HepG2 (cell line): ENCODE results near the gene FLYWCH1. TPM values are rescaled to one million over a fixed set of nuclear protein-coding genes. Genes with fewer than 3 reads are reported as not detected.

Source experiments
- ARNT ChIP-seq: fragments of 450-650 bp; IDR thresholded peaks from 2 replicates; pipeline ENCODE4 v1.6.1; 2017
- EZH2 ChIP-seq: conservative IDR thresholded peaks from 2 replicates; pipeline ENCODE4 v1.6.1; 2012; ENCODE audit warnings: mild to moderate bottlenecking, low read depth, low read length, moderate library complexity
- IRX3 ChIP-seq: sonication (generic); formaldehyde crosslinking; IDR thresholded peaks from 2 replicates; pipeline ENCODE4 v1.8.1; 2023; ENCODE audit warnings: mild to moderate bottlenecking, low read depth, missing genetic modification reagents, borderline replicate concordance
- NCOA5 ChIP-seq: sonication (generic); formaldehyde crosslinking; IDR thresholded peaks from 2 replicates; pipeline ENCODE4 v1.4.0; 2020; ENCODE audit warnings: missing genetic modification reagents
- NFYC ChIP-seq: IDR thresholded peaks from 2 replicates; pipeline ENCODE4 v1.6.1; 2016; ENCODE audit warnings: missing genetic modification reagents, missing compliant biosample characterization
- RAD21 ChIP-seq: fragments of 450-650 bp; formaldehyde crosslinking; IDR thresholded peaks from 2 replicates; pipeline ENCODE4 v1.5.0; 2020; ENCODE audit warnings: mild to moderate bottlenecking
- REXO4 ChIP-seq: sonication (generic); formaldehyde crosslinking; IDR thresholded peaks from 2 replicates; pipeline ENCODE4 v1.8.0; 2022; ENCODE audit warnings: missing genetic modification reagents, mild to moderate bottlenecking, borderline replicate concordance
- ZBTB7A ChIP-seq: sonication (generic); formaldehyde crosslinking; IDR thresholded peaks from 2 replicates; pipeline ENCODE4 v1.8.0; 2022; ENCODE audit warnings: mild to moderate bottlenecking, missing genetic modification reagents
- ZFP41 ChIP-seq: sonication (generic); formaldehyde crosslinking; IDR thresholded peaks from 2 replicates; pipeline ENCODE4 v1.4.0; 2020; ENCODE audit warnings: mild to moderate bottlenecking, missing genetic modification reagents, borderline replicate concordance
- ZNF331 ChIP-seq: sonication (generic); formaldehyde crosslinking; IDR thresholded peaks from 2 replicates; pipeline ENCODE4 v1.4.0; 2020; ENCODE audit warnings: missing genetic modification reagents
- ZNF383 ChIP-seq: sonication (generic); formaldehyde crosslinking; IDR thresholded peaks from 2 replicates; pipeline ENCODE4 v1.4.0; 2020; ENCODE audit warnings: missing genetic modification reagents, mild to moderate bottlenecking, borderline replicate concordance
- ZNF564 ChIP-seq: sonication (generic); formaldehyde crosslinking; IDR thresholded peaks from 2 replicates; pipeline ENCODE4 v1.8.1; 2023; ENCODE audit warnings: mild to moderate bottlenecking, missing genetic modification reagents
- ZNF577 ChIP-seq: sonication (generic); formaldehyde crosslinking; IDR thresholded peaks from 2 replicates; pipeline ENCODE4 v1.4.0; 2020; ENCODE audit warnings: mild to moderate bottlenecking, low read depth, missing genetic modification reagents, borderline replicate concordance
- ZZZ3 ChIP-seq: sonication (generic); formaldehyde crosslinking; IDR thresholded peaks from 2 replicates; pipeline ENCODE4 v1.4.0; 2020; ENCODE audit warnings: missing genetic modification reagents, mild to moderate bottlenecking, borderline replicate concordance
- polyA plus RNA-seq, 8 experiments: library from polyadenylated mRNA; depleted of rRNA in 3 of 8; stranded (reverse) in 7 of 8; unstranded in 1 of 8; fragments of >200 nt; fragmentation: Illumina TruSeq in 4 of 8; extraction: Trizol in 4 of 8; gene quantifications; 2 replicates each; pipeline versions ENCODE4 v1.2.1 to v1.2.3, GENCODE V29; 2011 to 2016; ENCODE audit warnings: low read depth in 4 of 8, missing spikeins in 1 of 8, mixed read lengths in 1 of 8; ENCODE audit not compliant: insufficient read depth in 1 of 8
- total RNA-seq, 5 experiments: library from RNA; depleted of rRNA; stranded (reverse); fragments of >200 nt; fragmentation: Illumina TruSeq; extraction: Trizol; gene quantifications; 2 replicates each; pipeline ENCODE4 v1.2.3, GENCODE V29; 2016; ENCODE audit warnings: low read depth in 1 of 5
- TF ChIP-seq, protein P1 (sequence below): IDR thresholded peaks from 2 replicates; pipeline ENCODE4 v1.6.1; 2012; ENCODE audit warnings: inconsistent platforms
- TF ChIP-seq, protein P2 (sequence below): sonication (generic); formaldehyde crosslinking; IDR thresholded peaks from 2 replicates; pipeline ENCODE4 v1.4.0; 2020; ENCODE audit warnings: mild to moderate bottlenecking, missing genetic modification reagents
- TF ChIP-seq, protein P3 (sequence below): sonication (generic); formaldehyde crosslinking; IDR thresholded peaks from 2 replicates; pipeline ENCODE4 v1.4.0; 2020; ENCODE audit warnings: low read depth, mild to moderate bottlenecking, missing genetic modification reagents
- TF ChIP-seq, protein P4 (sequence below): sonication (generic); formaldehyde crosslinking; IDR thresholded peaks from 2 replicates; pipeline ENCODE4 v1.5.0; 2020; ENCODE audit warnings: missing genetic modification reagents, mild to moderate bottlenecking, borderline replicate concordance
- TF ChIP-seq, protein P5 (sequence below): sonication (generic); formaldehyde crosslinking; IDR thresholded peaks from 2 replicates; pipeline ENCODE4 v1.4.0; 2020; ENCODE audit warnings: mild to moderate bottlenecking, missing genetic modification reagents

FLYWCH1 gene
- total and polyA plus RNA-seq, 2 of the 13 experiments (the other 11 are each of a cell fraction or from before 2014, with no cell fraction given): 7.3 to 12.4 TPM

- TF ChIP-seq, protein P1, sequence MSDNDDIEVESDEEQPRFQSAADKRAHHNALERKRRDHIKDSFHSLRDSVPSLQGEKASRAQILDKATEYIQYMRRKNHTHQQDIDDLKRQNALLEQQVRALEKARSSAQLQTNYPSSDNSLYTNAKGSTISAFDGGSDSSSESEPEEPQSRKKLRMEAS: peak; percentile 57; the same call in 1 of the 2 replicates
- TF ChIP-seq IRX3 (CRISPR knock-in tag): 0 out of 2 replicates have a peak, but pooled peaks have one; percentile 51
- no peak for TF ChIP-seq ARNT
- TF ChIP-seq, protein P2, sequence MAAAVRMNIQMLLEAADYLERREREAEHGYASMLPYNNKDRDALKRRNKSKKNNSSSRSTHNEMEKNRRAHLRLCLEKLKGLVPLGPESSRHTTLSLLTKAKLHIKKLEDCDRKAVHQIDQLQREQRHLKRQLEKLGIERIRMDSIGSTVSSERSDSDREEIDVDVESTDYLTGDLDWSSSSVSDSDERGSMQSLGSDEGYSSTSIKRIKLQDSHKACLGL (CRISPR knock-in tag): 0 out of 2 replicates have a peak, but pooled peaks have one; percentile 55
- peak; percentile 54; the same call in 1 of the 2 replicates for TF ChIP-seq ZNF331
- TF ChIP-seq REXO4 (CRISPR knock-in tag): no peak
- TF ChIP-seq ZBTB7A (CRISPR knock-in tag): no peak
- TF ChIP-seq, protein P3, sequence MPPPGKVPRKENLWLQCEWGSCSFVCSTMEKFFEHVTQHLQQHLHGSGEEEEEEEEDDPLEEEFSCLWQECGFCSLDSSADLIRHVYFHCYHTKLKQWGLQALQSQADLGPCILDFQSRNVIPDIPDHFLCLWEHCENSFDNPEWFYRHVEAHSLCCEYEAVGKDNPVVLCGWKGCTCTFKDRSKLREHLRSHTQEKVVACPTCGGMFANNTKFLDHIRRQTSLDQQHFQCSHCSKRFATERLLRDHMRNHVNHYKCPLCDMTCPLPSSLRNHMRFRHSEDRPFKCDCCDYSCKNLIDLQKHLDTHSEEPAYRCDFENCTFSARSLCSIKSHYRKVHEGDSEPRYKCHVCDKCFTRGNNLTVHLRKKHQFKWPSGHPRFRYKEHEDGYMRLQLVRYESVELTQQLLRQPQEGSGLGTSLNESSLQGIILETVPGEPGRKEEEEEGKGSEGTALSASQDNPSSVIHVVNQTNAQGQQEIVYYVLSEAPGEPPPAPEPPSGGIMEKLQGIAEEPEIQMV: no peak
- no peak for TF ChIP-seq ZNF383
- TF ChIP-seq NCOA5 (CRISPR knock-in tag): no peak
- no peak for TF ChIP-seq ZZZ3 (CRISPR knock-in tag)
- TF ChIP-seq, protein P4, sequence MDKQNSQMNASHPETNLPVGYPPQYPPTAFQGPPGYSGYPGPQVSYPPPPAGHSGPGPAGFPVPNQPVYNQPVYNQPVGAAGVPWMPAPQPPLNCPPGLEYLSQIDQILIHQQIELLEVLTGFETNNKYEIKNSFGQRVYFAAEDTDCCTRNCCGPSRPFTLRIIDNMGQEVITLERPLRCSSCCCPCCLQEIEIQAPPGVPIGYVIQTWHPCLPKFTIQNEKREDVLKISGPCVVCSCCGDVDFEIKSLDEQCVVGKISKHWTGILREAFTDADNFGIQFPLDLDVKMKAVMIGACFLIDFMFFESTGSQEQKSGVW (CRISPR knock-in tag): no peak
- TF ChIP-seq, protein P5, sequence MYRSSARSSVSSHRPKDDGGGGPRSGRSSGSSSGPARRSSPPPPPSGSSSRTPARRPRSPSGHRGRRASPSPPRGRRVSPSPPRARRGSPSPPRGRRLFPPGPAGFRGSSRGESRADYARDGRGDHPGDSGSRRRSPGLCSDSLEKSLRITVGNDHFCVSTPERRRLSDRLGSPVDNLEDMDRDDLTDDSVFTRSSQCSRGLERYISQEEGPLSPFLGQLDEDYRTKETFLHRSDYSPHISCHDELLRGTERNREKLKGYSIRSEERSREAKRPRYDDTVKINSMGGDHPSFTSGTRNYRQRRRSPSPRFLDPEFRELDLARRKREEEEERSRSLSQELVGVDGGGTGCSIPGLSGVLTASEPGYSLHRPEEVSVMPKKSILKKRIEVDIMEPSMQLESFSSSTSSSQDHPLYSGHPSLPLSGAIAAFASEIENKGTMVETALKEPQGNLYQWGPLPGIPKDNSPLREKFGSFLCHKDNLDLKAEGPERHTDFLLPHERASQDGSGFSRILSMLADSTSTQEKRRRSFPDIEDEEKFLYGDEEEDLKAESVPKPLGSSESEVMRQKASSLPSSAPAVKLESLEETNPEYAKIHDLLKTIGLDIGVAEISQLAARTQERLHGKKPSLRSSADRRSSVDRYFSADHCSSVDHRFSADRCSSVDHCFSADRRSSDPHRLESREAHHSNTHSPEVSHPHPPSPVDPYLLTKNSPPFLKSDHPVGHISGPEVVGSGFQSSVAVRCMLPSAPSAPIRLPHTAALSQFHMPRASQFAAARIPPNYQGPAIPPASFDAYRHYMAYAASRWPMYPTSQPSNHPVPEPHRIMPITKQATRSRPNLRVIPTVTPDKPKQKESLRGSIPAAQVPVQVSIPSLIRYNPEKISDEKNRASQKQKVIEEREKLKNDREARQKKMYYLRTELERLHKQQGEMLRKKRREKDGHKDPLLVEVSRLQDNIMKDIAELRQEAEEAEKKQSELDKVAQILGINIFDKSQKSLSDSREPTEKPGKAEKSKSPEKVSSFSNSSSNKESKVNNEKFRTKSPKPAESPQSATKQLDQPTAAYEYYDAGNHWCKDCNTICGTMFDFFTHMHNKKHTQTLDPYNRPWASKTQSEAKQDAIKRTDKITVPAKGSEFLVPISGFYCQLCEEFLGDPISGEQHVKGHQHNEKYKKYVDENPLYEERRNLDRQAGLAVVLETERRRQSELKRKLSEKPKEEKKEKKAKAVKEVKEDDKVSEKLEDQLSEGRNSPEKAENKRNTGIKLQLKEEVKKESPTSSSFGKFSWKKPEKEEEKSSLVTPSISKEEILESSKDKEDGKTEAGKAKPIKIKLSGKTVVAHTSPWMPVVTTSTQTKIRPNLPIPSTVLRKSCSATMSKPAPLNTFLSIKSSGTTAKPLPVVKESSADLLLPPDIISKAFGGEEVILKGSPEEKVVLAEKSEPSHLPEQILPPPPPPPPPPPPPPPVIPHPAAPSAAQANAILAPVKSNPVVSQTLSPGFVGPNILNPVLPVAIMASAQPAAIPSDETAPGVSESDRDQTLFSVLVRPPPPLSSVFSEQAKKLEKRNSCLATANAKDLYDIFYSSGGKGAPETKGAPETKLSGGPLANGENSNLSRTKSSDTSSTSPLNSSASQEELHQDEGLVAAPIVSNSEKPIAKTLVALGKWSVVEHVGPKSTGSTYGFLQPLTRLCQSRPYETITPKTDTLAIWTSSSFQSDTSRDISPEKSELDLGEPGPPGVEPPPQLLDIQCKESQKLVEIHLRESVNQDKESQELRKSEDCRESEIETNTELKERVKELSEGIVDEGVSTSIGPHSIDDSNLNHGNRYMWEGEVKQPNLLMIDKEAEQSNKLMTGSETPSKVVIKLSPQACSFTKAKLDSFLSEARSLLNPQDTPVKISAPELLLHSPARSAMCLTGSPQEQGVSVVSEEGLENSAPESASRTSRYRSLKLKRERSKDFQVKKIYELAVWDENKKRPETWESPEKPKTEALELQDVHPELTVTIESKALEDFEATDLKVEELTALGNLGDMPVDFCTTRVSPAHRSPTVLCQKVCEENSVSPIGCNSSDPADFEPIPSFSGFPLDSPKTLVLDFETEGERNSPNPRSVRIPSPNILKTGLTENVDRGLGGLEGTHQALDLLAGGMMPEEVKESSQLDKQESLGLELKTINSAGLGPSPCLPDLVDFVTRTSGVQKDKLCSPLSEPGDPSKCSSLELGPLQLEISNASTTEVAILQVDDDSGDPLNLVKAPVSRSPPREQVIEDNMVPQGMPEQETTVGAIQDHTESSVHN: no peak
- no peak for TF ChIP-seq ZNF577
- no peak for TF ChIP-seq NFYC (CRISPR knock-in tag)
- TF ChIP-seq RAD21: peak; percentile 88
- TF ChIP-seq ZNF564 (CRISPR knock-in tag): no peak
- TF ChIP-seq ZFP41 (CRISPR knock-in tag): no peak
- TF ChIP-seq EZH2: no peak
These were observed 72.0 kb downstream of the FLYWCH1 start (continued) for GRCh38 chr16:2983706-2984136.
